ENCODE measurements around the gene DHRSX. TPM values are rescaled to one million over a fixed set of nuclear protein-coding genes. Genes with fewer than 3 reads are reported as not detected.
A peak's percentile ranks its signal among the peaks of the same experiment; 100 is the strongest.
"Not testable (repeated sequence)": the region's sequence is repeated elsewhere in the genome, so short reads cannot be mapped to it uniquely, and the experiment has no call there.

DHRSX gene
- total and polyA plus RNA-seq, 11 donors, result 14.6 to 36.1 (median 24.1) TPM

- no peak for TF ChIP-seq POLR2A (IDR thresholded peaks at IDR 0.05)
- no peak for TF ChIP-seq CTCF (IDR thresholded peaks at IDR 0.05)
- DNase-seq (no peak), ATAC-seq (peak in 1 of 4 donors; percentile 7)
- intact Hi-C loops (cut with DNase I), result no loop called here
- Histone ChIP-seq H3K4me3 (peak overlapping the region in 9 of 12 donors; percentile 17 to 46 (median 35)), H3K27me3 (no peaks in the 10 kb centered on the region), H3K36me3 (peaks cover under 1 to 36% (median 29%) of the 10 kb centered on the region in 9 donors), H3K4me1 (peaks cover 0 to 28% (median 11%) of the 10 kb centered on the region in 12 donors), H3K27ac (peak overlapping the region; percentile 35 to 78 (median 70)), H3K9me3 (peaks cover 0 to 4% (median 0%) of the 10 kb centered on the region in 12 donors)
- WGBS, 4 donors, result 36 to 56% (median 37%) methylated on average over 12 of the region's 12 CpGs
Measured at GRCh38 chrX:2484256-2484655, 16.5 kb downstream of the DHRSX start.

GRCh38 chrX:2483398-2484060 lies 17.2 kb downstream of the DHRSX start:
- Histone ChIP-seq H3K27me3 (no peaks in the 10 kb centered on the region), H3K27ac (peak overlapping the region in 10 of 12 donors; percentile 35 to 78 (median 64)), H3K36me3 (peaks cover 0 to 28% (median 22%) of the 10 kb centered on the region in 9 donors), H3K4me1 (peaks cover 0 to 28% (median 11%) of the 10 kb centered on the region in 12 donors), H3K4me3 (peak overlapping the region in 1 of 12 donors; percentile 46), H3K9me3 (peaks cover 0 to 4% (median 0%) of the 10 kb centered on the region in 12 donors)
- no peak for TF ChIP-seq POLR2A (IDR thresholded peaks at IDR 0.05)
- no peak for TF ChIP-seq CTCF (IDR thresholded peaks at IDR 0.05)
- DNase-seq (no peak), ATAC-seq (no peak)
- intact Hi-C loops (cut with DNase I), result no loop called here
- 69 to 92% (median 78%) methylated on average over 16 of the region's 16 CpGs for WGBS, 4 donors

GRCh38 chrX:2481597-2481996 lies 19.2 kb downstream of the DHRSX start:
- peak; percentile 61 to 75 (median 68) for ATAC-seq
- peaks cover 0 to 10% (median 3%) of the 10 kb centered on the region in 9 donors for H3K36me3 ChIP-seq
- H3K4me3 ChIP-seq; intact Hi-C loops (cut with DNase I); DNase-seq; H3K27me3 ChIP-seq; H3K9me3 ChIP-seq: not testable (repeated sequence)
- H3K27ac ChIP-seq, result peak overlapping the region in 5 of 12 donors; percentile 1 to 30 (median 19)
- WGBS, 4 donors, result 58 to 82% (median 66%) methylated on average over 11 to 12 of the region's 12 CpGs
- H3K4me1 ChIP-seq, result peaks cover 0 to 28% (median 11%) of the 10 kb centered on the region in 12 donors

GRCh38 chrX:2479982-2480381 lies 20.8 kb downstream of the DHRSX start:
- WGBS, 4 donors, result 81 to 95% (median 90%) methylated on average over 5 of the region's 5 CpGs
- H3K27me3 ChIP-seq; H3K9me3 ChIP-seq; H3K27ac ChIP-seq; ATAC-seq; H3K4me3 ChIP-seq; intact Hi-C loops (cut with DNase I); H3K36me3 ChIP-seq; DNase-seq: not testable (repeated sequence)
- peaks cover 0 to 30% (median 10%) of the 10 kb centered on the region in 12 donors for H3K4me1 ChIP-seq

- no peak overlapping the region for H3K27ac ChIP-seq
- no peak for ATAC-seq
- WGBS, 4 donors, result 93 to 98% (median 97%) methylated on average over 3 to 15 of the region's 15 CpGs
- H3K9me3 ChIP-seq, result peaks cover 0 to 4% (median 0%) of the 10 kb centered on the region in 12 donors
- TF ChIP-seq POLR2A (IDR thresholded peaks at IDR 0.05) (no peak), CTCF (IDR thresholded peaks at IDR 0.05) (no peak)
- intact Hi-C loops (cut with DNase I), result no loop called here
- H3K36me3 ChIP-seq, result peaks cover 0 to 3% (median 0%) of the 10 kb centered on the region in 9 donors
- no peaks in the 10 kb centered on the region for H3K27me3 ChIP-seq
- no peak overlapping the region for H3K4me3 ChIP-seq
- H3K4me1 ChIP-seq, result peaks cover 0 to 27% (median 9%) of the 10 kb centered on the region in 12 donors
- peak in 1 of 5 donors; percentile 18 for DNase-seq
Measured at GRCh38 chrX:2479420-2479780, 21.4 kb downstream of the DHRSX start.

Measured in heart left ventricle (tissue), 16 donors.